ENCODE measurements around the gene SF3A1.

The SF3A1 gene

GRCh38 chr22:30321461-30321860, 35.2 kb downstream of the SF3A1 start:
- FAIRE-seq = no peak

GRCh38 chr22:30320021-30320556, 36.6 kb downstream of the SF3A1 start:
- FAIRE-seq = no peak

- no peak for FAIRE-seq
Measured at GRCh38 chr22:30318799-30319419, 37.8 kb downstream of the SF3A1 start.

- no peak for FAIRE-seq
Measured at GRCh38 chr22:30317778-30318177, 38.9 kb downstream of the SF3A1 start.

- no peak for FAIRE-seq
Measured at GRCh38 chr22:30315962-30316576, 40.6 kb downstream of the SF3A1 start.

GRCh38 chr22:30314915-30315314, 41.8 kb downstream of the SF3A1 start:
- FAIRE-seq = no peak

- no peak for FAIRE-seq
Measured at GRCh38 chr22:30313527-30314363, 42.9 kb downstream of the SF3A1 start.

- no peak for FAIRE-seq
Measured at GRCh38 chr22:30312053-30312452, 44.6 kb downstream of the SF3A1 start.

GRCh38 chr22:30310881-30311771, 45.6 kb downstream of the SF3A1 start:
- FAIRE-seq = no peak

GRCh38 chr22:30309951-30310741, 46.5 kb downstream of the SF3A1 start:
- FAIRE-seq = no peak

GRCh38 chr22:30308518-30309230, 48.0 kb downstream of the SF3A1 start:
- no peak for FAIRE-seq

- FAIRE-seq = no peak
Measured at GRCh38 chr22:30308093-30308492, 48.6 kb downstream of the SF3A1 start.

- FAIRE-seq = no peak
Measured at GRCh38 chr22:30307041-30307574, 49.6 kb downstream of the SF3A1 start.

- FAIRE-seq = no peak
Measured at GRCh38 chr22:30306627-30307011, 50.1 kb downstream of the SF3A1 start.

- no peak for FAIRE-seq
Measured at GRCh38 chr22:30305906-30306626, 50.6 kb downstream of the SF3A1 start.

GRCh38 chr22:30305519-30305905, 51.2 kb downstream of the SF3A1 start:
- no peak for FAIRE-seq

GRCh38 chr22:30304495-30305244, 52.0 kb downstream of the SF3A1 start:
- no peak for FAIRE-seq

GRCh38 chr22:30302810-30303138, 53.9 kb downstream of the SF3A1 start:
- FAIRE-seq = no peak

GRCh38 chr22:30301995-30302809, 54.5 kb downstream of the SF3A1 start:
- no peak for FAIRE-seq
